ENCODE measurements around the gene CRYGD. TPM values are rescaled to one million over a fixed set of nuclear protein-coding genes. Genes with fewer than 3 reads are reported as not detected.
"Not testable (repeated sequence)": the region's sequence is repeated elsewhere in the genome, so short reads cannot be mapped to it uniquely, and the experiment has no call there.

The CRYGD gene
- total RNA-seq, 1 experiment from 2014 or later = not detected

DNA sequence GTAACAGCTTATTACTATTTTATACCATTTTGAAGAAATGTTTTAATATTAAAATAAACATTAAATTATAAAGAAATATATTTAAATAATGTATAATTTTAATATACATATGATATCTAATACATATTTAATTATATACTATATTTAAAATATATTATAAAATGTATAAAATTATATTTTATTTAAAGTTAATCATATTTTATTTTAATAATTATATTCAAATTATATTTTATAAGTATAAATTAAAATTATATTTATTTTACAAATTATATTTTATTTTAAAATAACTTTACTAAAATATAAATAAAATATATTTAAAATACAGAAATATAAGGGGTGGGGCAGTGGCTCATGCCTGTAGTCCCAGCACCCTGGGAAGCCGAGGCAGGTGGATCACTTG is 2.1 kb downstream of the CRYGD start:
- Histone ChIP-seq H3K27me3 (ENCODE audit: low read length) (no peaks in the 10 kb centered on the region), H3K4me3 (ENCODE audit: low read length) (no peak overlapping the region), H3K9ac (ENCODE audit: low read length) (no peak overlapping the region), H3K9me3 (ENCODE audit: low read length) (no peaks in the 10 kb centered on the region), H4K20me1 (ENCODE audit: insufficient read depth, low read depth, low read length) (no peaks in the 10 kb centered on the region), H3K27ac (ENCODE audit: low read length) (no peak overlapping the region), H3K79me2 (ENCODE audit: low read length) (no peaks in the 10 kb centered on the region), H2AFZ (ENCODE audit: low read length) (no peak overlapping the region), H3K9me2 (replicated peaks; ENCODE audit: insufficient read depth, low read length) (no peaks in the 10 kb centered on the region), H3K4me2 (ENCODE audit: low read depth, low read length, poor library complexity, severe bottlenecking) (no peak overlapping the region), H3K36me3 (ENCODE audit: insufficient read depth, low read length) (no peaks in the 10 kb centered on the region), H3K4me1 (ENCODE audit: low read length) (no peaks in the 10 kb centered on the region)
- no peak for DNase-seq

DNA sequence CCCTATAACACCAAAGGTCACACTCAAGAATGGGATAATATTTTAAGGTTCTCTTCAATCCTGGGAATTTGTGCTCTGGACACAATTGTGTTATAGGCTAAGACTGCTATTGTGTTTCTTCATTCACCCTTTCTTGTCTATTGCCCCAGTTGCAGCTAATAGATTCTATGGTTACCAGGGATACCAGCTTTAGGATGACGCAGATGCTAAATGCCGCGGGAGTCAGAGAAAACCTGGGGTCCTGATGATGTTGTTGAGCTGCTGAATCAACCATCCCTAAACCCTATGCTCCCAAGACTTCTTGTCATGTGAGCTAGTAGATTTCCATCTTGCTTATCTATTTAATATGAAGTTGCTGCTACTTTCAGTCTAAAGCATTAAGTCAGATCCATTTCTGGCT is 5.4 kb downstream of the CRYGD start:
- H3K4me1 ChIP-seq (ENCODE audit: low read length) = no peaks in the 10 kb centered on the region
- no peak overlapping the region for H3K4me3 ChIP-seq (ENCODE audit: low read length)
- H4K20me1 ChIP-seq (ENCODE audit: insufficient read depth, low read depth, low read length) = no peaks in the 10 kb centered on the region
- no peaks in the 10 kb centered on the region for H3K36me3 ChIP-seq (ENCODE audit: insufficient read depth, low read length)
- no peak overlapping the region for H3K27ac ChIP-seq (ENCODE audit: low read length)
- no peak overlapping the region for H3K9ac ChIP-seq (ENCODE audit: low read length)
- no peak overlapping the region for H3K4me2 ChIP-seq (ENCODE audit: low read depth, low read length, poor library complexity, severe bottlenecking)
- H3K79me2 ChIP-seq (ENCODE audit: low read length) = no peaks in the 10 kb centered on the region
- no peak for DNase-seq
- no peak overlapping the region for H2AFZ ChIP-seq (ENCODE audit: low read length)
- H3K9me2 ChIP-seq (replicated peaks; ENCODE audit: insufficient read depth, low read length) = no peaks in the 10 kb centered on the region
- H3K9me3 ChIP-seq (ENCODE audit: low read length) = no peaks in the 10 kb centered on the region
- H3K27me3 ChIP-seq (ENCODE audit: low read length) = no peaks in the 10 kb centered on the region

DNA sequence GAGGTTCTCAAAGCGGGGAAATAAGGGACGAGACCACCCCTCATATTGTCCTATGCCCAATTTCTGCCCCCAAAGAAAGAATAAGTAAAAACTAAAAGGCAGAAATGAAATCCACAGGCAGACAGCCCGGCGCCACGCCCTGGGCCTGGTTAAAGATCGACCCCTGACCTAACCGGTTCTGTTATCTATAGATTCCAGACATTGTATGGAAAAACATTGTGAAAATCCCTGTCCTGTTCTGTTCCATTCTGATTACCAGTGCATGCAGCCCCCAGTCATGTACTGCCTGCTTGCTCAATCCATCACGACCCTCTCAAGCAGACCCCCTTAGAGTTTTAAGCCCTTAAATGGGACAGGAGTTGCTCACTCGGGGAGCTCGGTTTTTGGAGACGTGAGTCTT is 6.9 kb downstream of the CRYGD start:
- not testable (repeated sequence) for H3K4me1 ChIP-seq (ENCODE audit: low read length); H3K4me3 ChIP-seq (ENCODE audit: low read length); H3K36me3 ChIP-seq (ENCODE audit: insufficient read depth, low read length); H3K4me2 ChIP-seq (ENCODE audit: low read depth, low read length, poor library complexity, severe bottlenecking); H2AFZ ChIP-seq (ENCODE audit: low read length); H3K9me2 ChIP-seq (replicated peaks; ENCODE audit: insufficient read depth, low read length); H4K20me1 ChIP-seq (ENCODE audit: insufficient read depth, low read depth, low read length); H3K9ac ChIP-seq (ENCODE audit: low read length); H3K27ac ChIP-seq (ENCODE audit: low read length); H3K9me3 ChIP-seq (ENCODE audit: low read length); DNase-seq; H3K27me3 ChIP-seq (ENCODE audit: low read length); H3K79me2 ChIP-seq (ENCODE audit: low read length)

DNA sequence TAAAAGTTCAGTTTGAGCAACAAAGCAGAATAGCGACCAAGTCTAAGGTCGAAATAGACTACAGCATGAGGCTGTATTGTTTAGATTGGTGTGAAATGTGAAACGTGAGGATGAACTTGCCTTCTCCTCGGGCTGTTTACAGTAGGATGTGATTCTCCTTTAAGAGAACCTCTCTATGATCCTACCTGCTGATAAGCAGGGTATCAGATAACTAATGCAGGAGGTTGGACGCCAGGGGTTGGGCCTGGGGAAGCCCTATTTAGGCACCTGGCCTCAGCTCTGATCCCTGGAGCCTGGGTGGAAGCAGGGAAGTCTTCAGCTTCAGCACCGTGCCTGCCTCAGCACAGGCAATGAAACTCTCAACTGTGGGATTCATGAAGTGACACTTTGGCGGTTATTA is 11.4 kb downstream of the CRYGD start:
- Histone ChIP-seq H3K27me3 (ENCODE audit: low read length) (no peaks in the 10 kb centered on the region), H3K27ac (ENCODE audit: low read length) (no peak overlapping the region), H3K79me2 (ENCODE audit: low read length) (no peaks in the 10 kb centered on the region), H3K4me3 (ENCODE audit: low read length) (no peak overlapping the region), H3K9me3 (ENCODE audit: low read length) (no peaks in the 10 kb centered on the region), H3K9ac (ENCODE audit: low read length) (no peak overlapping the region), H3K9me2 (replicated peaks; ENCODE audit: insufficient read depth, low read length) (no peaks in the 10 kb centered on the region), H3K36me3 (ENCODE audit: insufficient read depth, low read length) (no peaks in the 10 kb centered on the region), H4K20me1 (ENCODE audit: insufficient read depth, low read depth, low read length) (no peaks in the 10 kb centered on the region), H3K4me1 (ENCODE audit: low read length) (no peaks in the 10 kb centered on the region), H3K4me2 (ENCODE audit: low read depth, low read length, poor library complexity, severe bottlenecking) (no peak overlapping the region), H2AFZ (ENCODE audit: low read length) (no peak overlapping the region)
- DNase-seq = no peak

DNA sequence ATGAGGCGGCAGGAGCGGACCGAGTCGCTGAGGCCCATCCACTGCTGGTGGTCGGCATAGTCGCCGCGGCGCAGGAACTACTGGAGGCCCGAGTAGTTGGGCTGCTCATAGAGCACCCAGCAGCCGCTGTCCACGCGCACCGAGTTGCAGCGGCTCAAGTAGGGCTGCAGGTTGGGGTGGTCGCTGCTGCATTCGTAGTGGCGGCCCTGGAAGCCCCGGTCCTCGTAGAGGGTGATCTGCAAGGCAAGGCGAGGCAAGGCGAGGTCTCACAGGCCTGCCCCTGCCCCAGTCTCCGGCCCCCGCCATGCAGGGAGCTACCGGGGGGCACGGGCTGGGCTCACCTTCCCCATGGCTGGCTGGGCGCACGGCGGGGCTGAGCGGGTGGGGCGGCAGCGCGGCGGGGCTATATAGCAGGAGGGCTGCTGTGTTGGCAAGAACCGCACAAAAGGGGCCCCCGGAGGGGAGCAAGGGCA is 12.0 kb downstream of the CRYGD start:
- not testable (repeated sequence) for H3K27me3 ChIP-seq (ENCODE audit: low read length); DNase-seq; H3K27ac ChIP-seq (ENCODE audit: low read length); H4K20me1 ChIP-seq (ENCODE audit: insufficient read depth, low read depth, low read length); H3K4me3 ChIP-seq (ENCODE audit: low read length); H3K9me3 ChIP-seq (ENCODE audit: low read length); H3K4me2 ChIP-seq (ENCODE audit: low read depth, low read length, poor library complexity, severe bottlenecking); H3K9ac ChIP-seq (ENCODE audit: low read length); H3K79me2 ChIP-seq (ENCODE audit: low read length); H3K36me3 ChIP-seq (ENCODE audit: insufficient read depth, low read length); H2AFZ ChIP-seq (ENCODE audit: low read length); H3K9me2 ChIP-seq (replicated peaks; ENCODE audit: insufficient read depth, low read length); H3K4me1 ChIP-seq (ENCODE audit: low read length)

GRCh38 chr2:208103616-208104015 is 20.7 kb downstream of the CRYGD start:
- Histone ChIP-seq H3K27ac (ENCODE audit: low read length) (no peak overlapping the region), H3K9ac (ENCODE audit: low read length) (no peak overlapping the region), H3K4me1 (ENCODE audit: low read length) (no peaks in the 10 kb centered on the region), H3K27me3 (ENCODE audit: low read length) (no peaks in the 10 kb centered on the region), H3K9me3 (ENCODE audit: low read length) (no peaks in the 10 kb centered on the region), H3K9me2 (replicated peaks; ENCODE audit: insufficient read depth, low read length) (no peaks in the 10 kb centered on the region), H2AFZ (ENCODE audit: low read length) (no peak overlapping the region), H3K4me3 (ENCODE audit: low read length) (no peak overlapping the region), H3K36me3 (ENCODE audit: insufficient read depth, low read length) (no peaks in the 10 kb centered on the region), H3K79me2 (ENCODE audit: low read length) (no peaks in the 10 kb centered on the region), H4K20me1 (ENCODE audit: insufficient read depth, low read depth, low read length) (no peaks in the 10 kb centered on the region), H3K4me2 (ENCODE audit: low read depth, low read length, poor library complexity, severe bottlenecking) (no peak overlapping the region)
- no peak for DNase-seq

- H2AFZ ChIP-seq (ENCODE audit: low read length) = no peak overlapping the region
Measured at GRCh38 chr2:208101716-208102631, 22.4 kb downstream of the CRYGD start.

GRCh38 chr2:208099682-208100470 is 24.4 kb downstream of the CRYGD start:
- Histone ChIP-seq H3K27ac (ENCODE audit: low read length) (no peak overlapping the region), H3K9me3 (ENCODE audit: low read length) (no peaks in the 10 kb centered on the region), H3K4me2 (ENCODE audit: low read depth, low read length, poor library complexity, severe bottlenecking) (no peak overlapping the region), H3K9me2 (replicated peaks; ENCODE audit: insufficient read depth, low read length) (no peaks in the 10 kb centered on the region), H3K4me3 (ENCODE audit: low read length) (no peak overlapping the region), H3K36me3 (ENCODE audit: insufficient read depth, low read length) (no peaks in the 10 kb centered on the region), H3K79me2 (ENCODE audit: low read length) (no peaks in the 10 kb centered on the region), H2AFZ (ENCODE audit: low read length) (no peak overlapping the region), H4K20me1 (ENCODE audit: insufficient read depth, low read depth, low read length) (no peaks in the 10 kb centered on the region), H3K9ac (ENCODE audit: low read length) (no peak overlapping the region), H3K27me3 (ENCODE audit: low read length) (no peaks in the 10 kb centered on the region), H3K4me1 (ENCODE audit: low read length) (no peaks in the 10 kb centered on the region)
- DNase-seq = no peak

More at GRCh38 chr2:208101716-208102631, 22.4 kb downstream of the CRYGD start:
- no peak overlapping the region for H3K4me3 ChIP-seq (ENCODE audit: low read length)
- H3K9me2 ChIP-seq (replicated peaks; ENCODE audit: insufficient read depth, low read length) = no peaks in the 10 kb centered on the region
- no peaks in the 10 kb centered on the region for H3K79me2 ChIP-seq (ENCODE audit: low read length)
- DNase-seq = no peak
- no peaks in the 10 kb centered on the region for H3K36me3 ChIP-seq (ENCODE audit: insufficient read depth, low read length)
- no peaks in the 10 kb centered on the region for H3K4me1 ChIP-seq (ENCODE audit: low read length)
- H3K27ac ChIP-seq (ENCODE audit: low read length) = no peak overlapping the region
- no peaks in the 10 kb centered on the region for H3K27me3 ChIP-seq (ENCODE audit: low read length)
- H3K9ac ChIP-seq (ENCODE audit: low read length) = no peak overlapping the region
- H3K9me3 ChIP-seq (ENCODE audit: low read length) = no peaks in the 10 kb centered on the region
- H4K20me1 ChIP-seq (ENCODE audit: insufficient read depth, low read depth, low read length) = no peaks in the 10 kb centered on the region
- H3K4me2 ChIP-seq (ENCODE audit: low read depth, low read length, poor library complexity, severe bottlenecking) = no peak overlapping the region
